ENCODE measurements around the gene ETV3.
A peak's percentile ranks its signal among the peaks of the same experiment; 100 is the strongest.

Gene ETV3

DNA sequence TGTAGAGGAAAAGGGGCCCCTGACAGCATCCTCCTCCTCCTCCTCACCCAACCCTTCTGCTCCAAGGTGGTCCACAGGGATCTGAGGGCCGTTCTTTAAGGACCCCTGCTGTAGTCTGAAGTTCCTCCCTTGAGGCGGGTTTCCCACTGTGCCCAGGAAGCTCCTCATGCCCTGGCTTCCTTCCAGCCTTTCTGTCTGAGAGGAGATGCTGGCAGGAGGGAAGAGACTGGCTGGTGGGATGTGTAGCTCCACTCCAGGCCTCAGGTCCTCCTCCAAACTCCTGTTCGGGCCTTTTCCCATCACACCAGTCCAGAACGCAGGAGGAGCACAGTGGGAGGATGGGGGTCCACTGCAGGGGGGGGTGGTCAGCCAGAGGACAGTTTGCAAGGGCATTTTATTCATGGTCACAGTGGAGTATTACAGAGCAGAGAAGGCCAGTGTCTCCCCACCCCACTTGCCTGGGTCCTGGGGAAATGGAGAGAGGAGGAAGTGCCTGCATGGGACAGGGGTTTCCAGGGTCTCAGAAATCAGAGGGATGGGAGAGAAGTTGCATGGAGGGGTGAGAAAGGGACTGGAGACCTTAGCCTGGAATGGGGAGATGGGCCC lies 46.4 kb downstream of the ETV3 start:
- no peak for DNase-seq (ENCODE audit: low read depth in 3 of 3)

DNA sequence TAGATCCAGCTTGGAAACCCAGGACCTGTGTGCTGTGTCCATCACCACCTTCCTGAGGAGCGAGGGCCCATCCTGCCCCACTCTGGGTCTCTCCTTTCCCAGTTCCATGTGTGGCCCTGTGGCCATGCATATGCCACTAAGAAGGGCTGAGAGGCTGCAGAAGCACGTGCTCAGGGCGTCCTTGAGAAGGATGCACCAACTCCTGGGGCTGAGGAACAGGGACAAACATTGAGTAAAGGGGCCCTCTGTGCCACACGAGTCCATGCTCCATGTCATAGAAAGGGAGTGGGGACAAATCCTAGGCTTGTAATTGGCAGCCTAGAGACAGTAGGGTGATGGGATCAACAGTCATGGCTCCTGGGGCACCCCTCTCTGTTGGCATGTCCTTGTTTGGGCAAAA lies 47.0 kb downstream of the ETV3 start:
- DNase-seq (ENCODE audit: low read depth in 3 of 3) = no peak

- DNase-seq (ENCODE audit: low read depth in 3 of 3) = no peak
Measured at GRCh38 chr1:157090771-157091170, 47.4 kb downstream of the ETV3 start.

DNA sequence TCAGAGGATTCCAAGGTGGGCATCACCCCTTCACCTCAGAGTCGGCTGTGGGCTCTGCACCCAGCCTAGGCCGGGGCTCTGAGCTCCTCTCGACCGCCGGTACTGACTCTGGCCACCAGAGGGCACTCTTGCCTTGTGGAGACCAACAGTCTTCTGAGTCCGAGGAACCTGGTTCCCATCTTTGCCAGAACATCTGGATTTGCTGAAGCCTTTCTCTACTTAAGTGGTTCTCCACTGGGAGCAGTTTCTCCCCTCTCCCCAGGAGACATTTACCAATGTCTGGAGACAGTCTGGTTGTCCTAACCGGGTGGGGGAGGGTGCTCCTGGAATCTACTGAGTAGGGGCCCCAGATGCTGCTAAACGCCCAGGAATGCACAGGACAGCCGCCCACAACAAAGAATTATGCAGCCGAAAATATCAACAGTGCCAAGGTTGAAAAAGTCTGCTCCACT lies 48.0 kb downstream of the ETV3 start:
- DNase-seq (ENCODE audit: low read depth in 3 of 3) = peak; percentile 73 to 86 (median 85)

DNA sequence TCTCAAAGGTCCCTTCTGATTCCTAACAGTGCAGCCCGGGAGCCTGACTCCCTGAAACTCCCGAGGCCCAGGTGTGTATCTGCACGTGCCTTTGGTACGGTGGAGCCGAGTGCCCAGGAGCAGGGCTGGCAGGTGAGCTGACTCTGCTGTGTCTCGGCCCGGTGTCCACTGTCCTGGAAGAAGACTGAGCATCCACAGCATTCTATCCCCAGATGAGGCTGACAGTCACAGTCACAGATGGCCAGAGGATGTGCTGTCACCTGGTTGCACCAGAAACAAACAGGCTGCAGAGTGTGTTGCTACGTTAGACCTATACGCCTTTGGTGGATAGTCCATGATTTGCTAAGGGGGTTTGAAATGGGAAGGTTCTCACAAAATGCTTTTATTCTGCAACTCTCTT lies 48.4 kb downstream of the ETV3 start:
- no peak for DNase-seq (ENCODE audit: low read depth in 3 of 3)

GRCh38 chr1:157088607-157089006 lies 49.6 kb downstream of the ETV3 start:
- DNase-seq (ENCODE audit: low read depth in 3 of 3) = no peak

DNA sequence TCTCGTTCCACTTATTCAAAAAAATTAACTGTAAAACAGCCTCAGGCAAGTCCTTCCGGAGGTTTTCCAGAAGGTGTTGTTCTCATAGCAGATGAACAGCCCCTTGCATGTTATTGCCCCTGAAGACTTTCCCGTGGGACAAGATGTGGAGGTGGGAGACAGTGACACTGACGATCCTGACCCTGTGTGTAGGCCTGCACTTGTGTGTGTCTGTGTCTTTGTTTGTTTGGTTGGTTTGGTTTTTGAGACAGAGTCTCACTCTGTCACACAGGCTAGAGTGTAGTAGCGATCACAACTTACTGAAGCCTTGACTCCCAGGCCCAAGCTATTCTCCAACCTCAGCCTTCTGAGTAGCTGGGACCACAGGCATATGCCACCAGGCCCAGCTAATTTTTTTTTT lies 51.2 kb downstream of the ETV3 start:
- DNase-seq (ENCODE audit: low read depth in 3 of 3) = no peak

- DNase-seq (ENCODE audit: low read depth in 3 of 3) = no peak
Measured at GRCh38 chr1:157086299-157086698, 51.9 kb downstream of the ETV3 start.

GRCh38 chr1:157085421-157085820 lies 52.8 kb downstream of the ETV3 start:
- no peak for DNase-seq (ENCODE audit: low read depth in 3 of 3)

DNA sequence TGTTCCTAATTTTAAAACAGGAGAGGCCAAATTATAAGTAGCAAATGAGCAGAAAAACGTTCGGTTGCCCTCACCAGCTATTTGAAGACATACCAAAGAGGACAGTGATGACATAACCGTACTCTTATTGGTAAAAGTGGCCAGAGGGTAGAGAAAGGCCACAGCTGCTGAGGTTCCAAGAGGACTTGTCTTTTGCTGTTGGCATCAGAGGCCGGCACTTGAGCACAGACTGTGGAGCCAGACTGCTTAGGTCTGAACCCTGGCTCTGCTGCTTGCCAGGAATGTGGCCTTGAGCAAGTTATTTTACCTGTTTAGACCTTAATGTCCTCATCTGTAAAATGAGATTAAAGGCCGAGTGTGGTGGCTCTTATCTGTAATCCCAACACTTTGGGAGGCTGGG lies 53.5 kb downstream of the ETV3 start:
- no peak for DNase-seq (ENCODE audit: low read depth in 3 of 3)

DNA sequence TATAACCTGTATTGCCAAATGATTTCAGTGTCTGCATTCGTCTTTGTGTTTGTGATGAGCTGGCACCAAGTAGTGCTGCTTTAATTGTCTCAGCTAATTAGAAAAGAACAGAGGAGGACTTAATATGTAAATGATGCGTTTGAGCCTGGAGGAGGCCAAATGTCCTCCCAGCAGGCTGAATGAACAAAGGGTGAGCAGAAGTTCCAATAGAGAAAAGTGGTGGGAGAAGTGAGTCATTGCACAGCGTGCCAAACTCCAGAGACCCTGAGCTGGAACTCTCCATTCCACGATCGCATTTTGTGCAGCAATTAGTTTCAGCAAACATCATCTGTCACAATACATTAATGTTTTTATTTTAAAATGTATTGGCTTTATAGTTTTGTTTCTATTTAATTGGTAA lies 56.5 kb downstream of the ETV3 start:
- no peak for DNase-seq (ENCODE audit: low read depth in 3 of 3)

DNA sequence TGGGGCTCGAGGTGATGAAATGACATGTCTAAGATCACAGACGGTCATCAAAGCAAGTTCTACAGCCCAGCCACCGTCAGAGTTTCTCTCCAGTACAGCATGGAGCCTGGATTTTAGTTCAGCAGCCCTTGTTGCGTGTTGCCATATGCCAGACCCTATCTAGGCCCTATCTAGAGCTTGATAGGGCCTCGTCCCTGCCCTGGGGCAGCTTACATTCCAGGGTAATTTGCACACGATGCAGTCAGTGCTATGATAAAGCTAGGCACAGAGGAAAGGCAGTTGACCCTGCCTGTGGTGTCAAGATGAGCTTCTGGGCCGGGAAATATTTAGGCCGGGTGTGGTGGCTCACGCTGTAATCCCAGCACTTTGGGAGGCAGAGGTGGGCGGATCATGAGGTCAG lies 57.5 kb downstream of the ETV3 start:
- DNase-seq (ENCODE audit: low read depth in 3 of 3) = no peak

DNA sequence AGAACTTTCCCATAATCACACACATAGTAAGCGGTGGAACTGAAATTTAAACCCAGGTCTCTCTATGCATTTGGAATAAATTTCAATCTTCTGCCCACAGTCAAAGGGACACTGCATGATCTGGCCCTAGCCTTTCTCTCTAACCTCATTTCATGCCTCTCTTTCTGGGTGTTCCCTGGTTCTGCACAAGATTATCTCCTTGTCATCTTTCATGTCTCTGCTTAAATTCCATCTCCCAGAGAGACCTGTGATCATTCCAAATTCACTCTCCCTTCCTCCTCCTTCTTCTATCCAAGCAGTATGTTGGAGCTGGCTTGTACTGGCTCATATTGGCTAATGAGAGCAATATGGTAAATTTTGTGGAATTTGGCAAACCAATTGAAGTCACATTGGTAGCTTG lies 60.8 kb downstream of the ETV3 start:
- no peak for DNase-seq (ENCODE audit: low read depth in 3 of 3)

- DNase-seq (ENCODE audit: low read depth in 3 of 3) = peak in 1 of 3 experiments; percentile 39
Measured at GRCh38 chr1:157073944-157074685, 64.1 kb downstream of the ETV3 start.
